GM21529 (cell line): ENCODE results near the gene MAP3K9.
"Not testable (repeated sequence)": the region's sequence is repeated elsewhere in the genome, so short reads cannot be mapped to it uniquely, and the experiment has no call there.

Experiments
- ATAC-seq: cut with Tn5 transposase; IDR thresholded peaks from one replicate; pipeline ENCODE4 v1.9.1; 2021; ENCODE audit not compliant: unreplicated experiment

The MAP3K9 gene

GRCh38 chr14:70726651-70727375, 82.5 kb downstream of the MAP3K9 start:
- no peak for ATAC-seq

DNA sequence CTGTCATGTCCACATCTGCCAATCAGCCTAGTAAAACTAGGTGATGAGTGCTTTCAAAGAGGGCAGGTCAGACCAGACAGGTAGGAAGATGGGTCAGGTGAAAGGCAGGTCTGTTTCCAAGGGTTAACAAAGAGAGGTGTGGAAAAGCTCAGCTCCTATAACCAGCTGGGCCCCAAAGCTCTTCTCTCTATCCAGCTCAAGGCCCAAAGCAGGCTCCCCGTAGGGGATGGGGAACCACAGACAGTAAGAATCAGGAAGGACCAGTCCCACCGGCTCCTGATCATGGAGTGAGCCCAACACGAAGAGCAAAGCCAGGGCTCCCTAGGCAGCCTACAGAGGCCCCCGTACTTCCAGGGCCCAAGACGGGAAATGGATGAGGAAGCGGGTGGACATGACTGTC, 84.4 kb downstream of the MAP3K9 start:
- no peak for ATAC-seq

DNA sequence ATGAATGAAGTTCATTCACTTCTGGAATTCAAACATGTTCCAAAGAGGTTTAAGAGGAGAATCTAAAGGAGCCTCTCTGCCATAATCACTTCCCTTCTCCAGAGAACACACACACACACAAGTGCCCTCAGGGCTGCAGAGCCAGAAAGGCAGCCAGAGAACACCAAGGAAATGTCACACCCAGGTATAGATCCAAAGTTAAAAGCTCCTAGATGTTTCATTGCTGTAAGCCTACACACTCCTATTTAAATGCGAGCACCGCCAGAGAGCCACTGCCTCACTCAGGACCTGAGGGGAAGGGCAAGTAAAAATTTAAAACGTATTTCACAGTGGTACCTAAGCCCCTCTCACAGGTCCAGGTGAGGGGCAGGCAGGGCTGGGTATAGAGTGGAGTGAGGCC, 85.2 kb downstream of the MAP3K9 start:
- ATAC-seq = no peak

GRCh38 chr14:70723276-70723675, 86.0 kb downstream of the MAP3K9 start:
- no peak for ATAC-seq

DNA sequence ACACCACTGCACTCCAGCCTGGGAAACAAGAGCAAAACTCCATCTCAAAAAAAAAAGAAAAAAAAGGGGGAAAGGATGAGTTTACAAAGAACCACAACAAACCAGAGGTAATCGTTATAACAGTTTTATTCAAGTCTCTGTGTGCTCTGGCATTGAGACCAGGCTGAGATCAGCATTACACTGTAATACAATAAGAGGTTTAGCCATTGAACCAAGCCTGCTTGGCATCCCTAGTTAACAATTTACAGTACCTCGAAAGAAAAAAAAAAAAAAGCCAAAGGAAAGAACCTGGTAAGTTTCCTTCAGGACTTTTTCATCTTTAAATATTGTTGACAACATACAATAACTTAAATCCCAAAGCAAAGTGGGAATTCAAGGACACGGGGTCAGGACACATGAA, 86.9 kb downstream of the MAP3K9 start:
- ATAC-seq = no peak

GRCh38 chr14:70721542-70721941, 87.8 kb downstream of the MAP3K9 start:
- no peak for ATAC-seq

DNA sequence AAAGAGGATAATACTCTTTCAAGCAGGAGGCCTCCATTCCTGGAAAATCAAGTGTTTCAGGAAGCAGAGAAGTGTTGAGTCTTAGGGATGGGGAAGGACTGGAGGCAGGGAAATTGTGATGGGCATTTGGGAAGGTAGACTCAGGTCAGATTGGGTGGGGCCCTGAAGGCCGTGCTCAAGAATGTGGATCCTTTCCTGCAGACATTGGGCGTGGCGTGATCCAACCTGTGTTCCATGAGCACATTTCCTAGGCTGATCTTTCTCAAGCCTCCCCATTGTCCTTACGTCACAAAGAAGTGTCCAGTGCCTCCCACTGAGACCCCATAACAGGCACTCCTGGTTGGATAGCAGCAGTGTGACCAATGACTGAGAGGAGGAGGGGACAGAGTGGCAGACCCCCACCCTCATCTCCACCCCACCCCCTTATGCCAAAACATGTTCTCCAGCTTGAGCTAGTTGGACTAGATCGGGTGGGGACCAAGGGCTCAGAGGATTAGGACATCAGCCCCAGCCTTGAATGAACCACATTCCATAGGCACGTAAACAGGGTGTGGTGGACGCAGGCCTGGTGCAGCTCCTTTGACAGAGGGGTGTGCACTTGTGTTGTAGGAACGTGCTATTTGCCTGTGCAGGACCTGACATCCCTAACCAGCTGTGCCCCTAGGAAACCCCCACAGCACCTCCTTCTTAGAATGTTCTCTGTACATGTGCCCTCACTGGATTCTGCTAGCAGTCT, 90.8 kb downstream of the MAP3K9 start:
- ATAC-seq = no peak

GRCh38 chr14:70716958-70717357, 92.4 kb downstream of the MAP3K9 start:
- ATAC-seq = no peak

DNA sequence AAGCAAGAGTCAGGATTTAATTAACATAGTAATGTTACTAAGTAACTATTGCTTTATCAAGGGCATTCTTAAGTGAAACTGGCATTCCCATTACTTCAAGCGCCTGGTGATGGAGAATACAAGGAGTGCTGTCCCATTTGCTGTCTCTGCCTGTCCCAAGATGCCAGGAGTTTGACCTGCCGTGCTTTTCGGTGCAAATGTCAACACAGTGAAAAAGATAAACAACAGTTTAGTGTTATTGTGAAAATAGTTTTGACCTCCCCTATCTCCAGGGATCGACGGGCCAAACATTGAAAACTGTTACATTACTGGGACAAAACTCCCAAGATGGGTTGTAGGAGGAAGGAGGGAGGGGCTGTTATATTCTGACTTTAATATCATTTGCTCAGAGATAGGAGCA, 92.8 kb downstream of the MAP3K9 start:
- ATAC-seq = no peak

GRCh38 chr14:70714055-70714550, 95.2 kb downstream of the MAP3K9 start:
- no peak for ATAC-seq

DNA sequence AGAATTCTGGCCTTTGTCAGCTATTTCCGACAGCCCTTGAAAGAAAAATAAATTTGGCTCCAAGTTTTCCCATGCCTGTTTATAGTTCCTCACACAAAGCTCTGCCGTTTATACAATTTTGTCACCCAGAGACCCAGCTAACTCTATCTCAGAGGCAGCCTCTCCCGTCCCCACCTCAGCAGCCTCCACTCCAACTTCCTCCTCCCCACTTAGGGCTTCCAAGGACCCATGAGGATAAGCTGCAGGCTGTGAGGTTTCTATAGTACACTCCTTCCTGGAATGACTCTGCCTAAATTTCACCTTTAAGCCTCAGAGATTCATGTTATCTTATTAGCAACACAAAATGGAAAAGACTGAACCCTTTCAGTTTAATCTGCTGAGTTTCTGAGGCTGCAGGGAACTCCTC, 95.8 kb downstream of the MAP3K9 start:
- ATAC-seq = no peak

DNA sequence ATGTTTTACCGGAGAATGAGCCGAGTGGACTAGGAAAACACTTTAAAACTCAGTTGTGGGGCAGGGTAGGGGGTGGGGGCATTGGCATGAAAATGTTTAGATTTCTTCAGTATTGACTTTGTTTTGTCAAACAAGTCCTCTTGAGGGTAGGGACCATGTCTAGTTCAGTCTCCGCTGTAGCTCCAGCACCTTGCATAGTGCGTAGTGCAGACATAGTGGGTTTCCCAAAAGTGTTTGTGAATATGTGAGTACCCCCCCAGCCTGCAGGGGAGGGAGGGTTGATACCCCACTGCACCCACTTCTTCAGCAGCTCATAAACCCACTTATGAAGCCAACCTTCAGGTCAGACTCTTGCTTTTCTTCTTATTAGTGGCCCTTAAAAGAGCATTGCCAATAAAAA, 96.2 kb downstream of the MAP3K9 start:
- ATAC-seq = no peak

DNA sequence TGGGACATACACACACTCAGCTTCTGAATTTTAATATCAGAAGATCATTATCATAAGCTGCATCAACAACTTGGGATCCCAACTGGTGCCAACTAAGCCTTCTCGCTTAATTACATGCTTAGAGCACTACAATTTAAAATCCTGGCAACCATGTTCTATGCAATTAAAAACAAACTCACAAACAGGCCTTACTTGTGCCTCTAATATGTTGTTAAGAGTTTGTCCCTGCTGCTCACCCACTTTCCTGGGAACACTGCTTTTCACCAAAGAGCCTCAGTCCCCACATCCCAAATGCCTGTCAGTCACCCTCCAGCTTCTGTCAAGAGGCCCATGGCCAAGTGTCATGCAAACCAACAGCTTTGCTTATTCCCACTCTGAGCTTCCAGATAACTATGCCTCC, 97.9 kb downstream of the MAP3K9 start:
- no peak for ATAC-seq

- ATAC-seq = no peak
These were observed 99.5 kb downstream of the MAP3K9 start for GRCh38 chr14:70709726-70710382.

GRCh38 chr14:70708717-70709570, 100.4 kb downstream of the MAP3K9 start:
- ATAC-seq = no peak

DNA sequence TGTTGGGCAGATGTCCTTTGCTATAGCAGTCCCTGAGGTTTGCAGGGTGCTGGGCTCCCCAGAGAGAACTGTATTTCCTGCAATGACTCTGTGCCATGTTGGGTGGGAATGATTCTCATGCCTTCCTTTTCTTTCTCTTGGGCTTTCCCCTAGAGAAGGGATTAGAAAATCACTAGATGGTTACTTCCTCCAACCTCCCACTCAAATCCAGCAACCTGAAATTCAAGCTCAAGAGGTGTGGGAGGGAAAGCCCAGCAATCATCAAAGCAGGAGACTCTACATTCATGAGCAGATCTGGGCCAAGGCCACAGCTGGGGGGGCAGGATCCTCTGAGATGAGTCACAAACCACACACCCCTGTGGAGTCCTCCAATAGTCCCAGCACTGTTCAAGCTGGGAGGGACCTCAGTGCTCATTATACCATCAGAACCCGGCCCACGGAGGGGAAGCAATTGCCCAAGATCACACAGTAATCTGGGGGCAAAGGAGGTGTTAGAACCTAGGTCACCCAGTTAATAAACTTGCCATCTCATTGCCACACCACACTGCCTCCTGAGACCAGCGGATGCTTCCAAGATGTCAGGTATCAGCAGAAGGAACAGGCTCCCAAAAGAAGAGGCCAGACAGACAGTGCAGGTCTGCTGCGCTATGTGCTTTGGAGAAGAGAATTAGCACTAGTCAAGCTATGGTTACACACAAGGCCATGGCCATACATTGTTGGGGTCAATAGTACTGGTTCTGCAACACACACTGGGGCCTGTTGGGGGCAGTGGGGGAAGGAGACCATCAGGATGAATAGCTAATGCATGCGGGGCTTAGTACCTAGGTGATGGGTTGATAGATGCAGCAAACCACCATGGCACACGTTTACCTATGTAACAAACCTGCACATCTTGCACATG, 101.9 kb downstream of the MAP3K9 start:
- peak; percentile 91 for ATAC-seq

- no peak for ATAC-seq
These were observed 103.1 kb downstream of the MAP3K9 start for GRCh38 chr14:70706177-70706576.

- ATAC-seq = no peak
These were observed 104.4 kb downstream of the MAP3K9 start for GRCh38 chr14:70704960-70705359.

DNA sequence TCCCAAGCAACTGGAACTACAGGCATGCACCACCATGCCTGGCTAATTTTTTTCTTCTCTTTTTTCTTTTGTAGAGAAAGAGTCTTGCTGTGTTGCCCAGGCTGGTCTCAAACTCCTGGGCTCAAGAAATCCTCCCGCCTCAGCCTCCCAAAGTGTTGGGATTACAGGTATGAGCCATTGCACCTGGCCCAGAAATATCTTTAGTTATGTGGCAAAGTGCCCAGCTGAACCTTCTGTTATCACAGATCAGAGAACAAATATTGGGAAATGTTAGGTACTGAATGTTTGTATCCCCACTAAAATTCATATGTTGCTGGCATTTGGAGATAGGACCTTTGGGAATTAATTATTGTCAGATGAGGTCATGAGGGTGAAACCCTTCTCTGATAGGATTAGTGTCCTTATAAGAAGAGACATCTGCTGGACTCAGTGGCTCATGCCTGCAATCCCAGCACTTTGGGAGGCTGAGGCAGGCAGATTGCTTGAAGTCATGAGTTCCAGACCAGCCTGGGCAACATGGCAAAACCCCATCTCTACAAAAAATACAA, 105.6 kb downstream of the MAP3K9 start:
- ATAC-seq = not testable (repeated sequence)

- ATAC-seq = no peak
These were observed 107.2 kb downstream of the MAP3K9 start for GRCh38 chr14:70702161-70702560.
